GM19397 (cell line): ENCODE results near the gene EP400.

ENCODE experiments used
- ATAC-seq: cut with Tn5 transposase; IDR thresholded peaks from one replicate; pipeline ENCODE4 v1.9.1; 2021; ENCODE audit warnings: mild to moderate bottlenecking, moderate library complexity; ENCODE audit not compliant: unreplicated experiment

Gene EP400

GRCh38 chr12:131923260-131923659, 26.5 kb upstream of the EP400 start:
- ATAC-seq = peak; percentile 63

- no peak for ATAC-seq
These were observed 22.3 kb upstream of the EP400 start for GRCh38 chr12:131927110-131928079.

DNA sequence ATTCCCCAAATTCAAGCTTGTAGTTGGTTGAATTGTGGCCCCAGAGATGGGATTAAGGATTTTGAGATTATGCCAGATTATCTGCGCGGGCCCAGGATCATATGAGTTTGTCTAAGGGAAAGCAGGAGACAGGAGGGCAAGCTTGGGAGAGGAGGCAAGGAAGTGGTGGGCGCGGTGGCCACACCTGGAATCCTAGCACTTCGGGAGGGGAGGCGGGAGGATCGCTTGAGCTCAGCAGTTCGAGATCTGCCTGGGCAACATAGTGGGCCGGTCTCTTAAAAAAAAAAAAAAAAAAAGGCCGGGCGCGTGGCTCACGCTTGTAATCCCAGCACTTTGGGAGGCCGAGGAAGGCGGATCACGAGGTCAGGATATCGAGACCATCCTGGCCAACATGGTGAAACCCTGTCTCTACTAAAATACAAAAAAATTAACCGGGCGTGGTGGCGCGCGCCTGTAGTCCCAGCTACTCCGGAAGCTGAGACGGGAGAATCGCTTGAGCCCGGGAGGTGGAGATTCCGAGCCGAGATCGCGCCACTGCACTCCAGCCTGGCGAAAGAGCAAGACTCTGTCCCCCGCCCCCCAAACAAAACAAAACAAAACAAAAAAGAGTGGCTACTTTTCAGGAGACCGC, 21.5 kb upstream of the EP400 start:
- no peak for ATAC-seq

DNA sequence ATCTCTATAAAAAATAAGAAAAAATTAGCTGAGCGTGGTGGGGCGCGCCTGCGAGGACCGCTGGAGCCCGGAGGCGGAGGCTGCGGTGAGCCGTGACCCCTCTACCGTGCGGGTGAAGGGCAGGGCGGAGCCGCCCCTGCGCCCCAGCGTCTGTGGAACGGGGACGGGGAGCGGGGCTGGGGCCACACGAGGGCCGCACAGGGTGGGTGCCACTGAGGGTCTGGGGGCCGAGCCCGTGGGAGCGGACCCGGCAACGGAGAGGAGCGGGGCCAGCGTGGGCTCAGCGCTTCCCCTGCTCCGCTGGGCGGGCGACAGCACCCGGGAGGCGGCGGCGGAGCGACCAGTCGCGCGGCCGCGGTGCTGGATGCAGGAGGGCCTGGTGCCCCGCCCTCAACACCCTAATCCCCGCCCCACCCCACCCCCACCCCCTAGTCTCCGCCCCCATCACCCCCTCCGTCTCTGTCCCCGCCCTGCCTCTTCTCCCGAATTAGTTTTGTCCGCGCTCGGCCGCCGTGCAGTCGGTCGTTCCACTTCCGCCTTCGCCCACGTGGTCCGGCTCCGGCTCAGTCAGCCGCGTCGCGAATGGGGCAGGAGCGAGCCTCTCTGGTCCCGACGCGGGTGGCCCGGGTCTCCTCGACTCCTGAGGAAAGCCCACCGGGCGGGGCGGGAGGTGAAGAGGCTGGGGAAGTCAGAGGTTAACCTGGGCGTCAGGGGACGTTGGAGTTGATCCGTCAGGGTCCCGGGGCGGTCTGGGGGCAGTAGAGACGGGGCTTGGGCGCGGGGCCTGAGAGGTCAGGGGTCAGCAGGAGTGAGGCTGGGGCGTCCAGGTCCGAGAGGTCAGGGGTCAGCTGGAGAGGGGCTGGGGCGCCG, 20.8 kb upstream of the EP400 start, which contains the start of gene PUS1:
Gene PUS1 (plus strand): TSS at position 566 of the 870 bp plus-strand sequence. CDS start 447 bp downstream, outside the sequence.
- peak; percentile 65 for ATAC-seq

DNA sequence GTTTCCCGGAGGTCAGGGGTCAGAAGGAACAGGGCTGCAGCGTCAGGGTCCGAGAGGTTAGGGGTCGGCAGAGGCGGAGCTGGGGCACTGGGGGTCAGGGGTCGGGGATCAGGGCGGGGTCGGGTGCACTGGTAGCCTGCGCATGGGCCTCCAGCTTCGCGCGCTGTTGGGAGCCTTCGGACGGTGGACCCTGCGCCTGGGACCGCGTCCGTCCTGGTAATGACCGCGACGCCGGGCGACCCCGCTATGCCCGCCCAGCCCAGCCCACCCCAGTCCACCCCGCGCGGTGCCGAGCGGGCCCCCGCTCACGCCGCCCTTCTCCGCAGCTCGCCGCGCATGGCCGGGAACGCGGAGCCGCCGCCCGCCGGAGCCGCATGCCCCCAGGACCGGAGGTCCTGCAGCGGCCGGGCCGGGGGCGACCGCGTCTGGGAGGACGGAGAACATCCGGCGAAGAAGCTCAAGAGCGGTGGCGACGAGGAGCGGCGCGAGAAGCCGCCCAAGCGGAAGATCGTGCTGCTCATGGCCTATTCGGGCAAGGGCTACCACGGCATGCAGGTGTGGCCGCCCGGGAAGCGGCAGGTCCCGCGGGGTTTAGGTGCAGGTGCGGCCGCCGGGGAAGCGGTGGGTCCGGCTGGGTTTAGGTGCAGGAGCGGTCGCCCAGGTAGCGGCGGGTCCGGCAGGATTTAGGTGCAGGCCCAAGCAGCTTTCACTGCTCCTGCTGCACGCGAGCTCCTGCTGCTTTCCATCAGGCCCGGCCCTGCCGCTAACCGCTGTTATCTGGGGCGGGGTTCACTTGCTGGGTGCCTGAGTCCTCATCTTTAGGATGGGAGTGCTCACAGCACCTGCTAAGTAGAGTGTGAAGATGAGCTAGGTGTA, 19.9 kb upstream of the EP400 start:
- peak; percentile 20 for ATAC-seq

DNA sequence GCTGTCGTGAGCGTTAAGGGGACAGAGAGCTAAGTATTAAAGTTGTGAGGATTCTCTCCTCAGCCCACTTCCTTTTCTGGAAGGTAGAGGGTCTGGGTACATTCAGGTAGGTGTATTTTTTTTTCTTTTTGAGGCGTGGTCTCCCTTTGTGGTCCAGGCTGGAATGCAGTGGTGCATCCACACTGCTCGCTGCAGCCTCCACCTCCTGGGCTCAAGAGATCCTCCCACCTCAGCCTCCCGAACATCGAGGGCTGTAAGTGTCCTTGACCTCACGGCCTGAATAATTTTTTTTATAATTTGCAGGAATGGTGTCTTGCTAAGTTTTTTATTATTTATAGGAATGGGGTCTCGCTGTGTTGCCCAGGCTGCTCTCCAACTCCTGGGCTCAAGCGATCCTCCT, 19.2 kb upstream of the EP400 start:
- ATAC-seq = no peak

DNA sequence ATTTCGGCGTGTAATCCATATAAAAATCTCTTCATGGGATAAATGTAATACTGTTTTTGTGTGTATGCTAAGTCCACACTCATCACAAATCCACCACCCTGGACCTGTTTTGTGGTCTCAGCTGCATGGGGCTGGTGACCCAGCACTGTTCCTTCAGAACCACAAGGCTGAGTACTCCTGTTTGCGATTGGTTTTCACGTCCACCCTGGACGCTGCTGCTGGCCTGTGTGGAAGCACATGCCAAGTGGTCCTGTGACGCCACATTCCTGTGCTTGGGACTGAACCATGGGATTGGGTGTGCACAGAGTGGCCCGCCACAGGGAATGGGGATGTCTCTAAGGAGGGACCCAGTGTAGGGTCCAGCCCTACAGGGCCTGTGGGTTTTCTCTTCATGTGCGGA, 16.4 kb upstream of the EP400 start:
- no peak for ATAC-seq

DNA sequence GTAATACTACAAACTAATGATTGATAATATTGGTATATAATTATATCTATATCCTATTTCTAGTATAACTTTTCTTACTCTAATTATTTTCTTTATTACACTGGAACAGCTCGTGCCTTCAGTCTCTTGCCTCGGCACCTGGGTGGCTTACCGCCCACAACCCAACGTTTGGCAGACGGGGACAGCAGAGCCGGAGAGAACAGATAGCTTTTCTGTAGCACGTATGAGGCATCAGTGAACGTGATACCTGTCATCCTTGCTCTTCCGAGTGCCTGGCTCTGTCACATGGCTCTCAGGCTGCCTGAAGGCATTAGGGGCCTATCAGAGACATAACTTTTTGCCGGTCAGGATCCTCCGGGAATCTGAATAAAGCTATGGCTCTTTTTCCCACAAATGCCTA, 15.2 kb upstream of the EP400 start:
- no peak for ATAC-seq

DNA sequence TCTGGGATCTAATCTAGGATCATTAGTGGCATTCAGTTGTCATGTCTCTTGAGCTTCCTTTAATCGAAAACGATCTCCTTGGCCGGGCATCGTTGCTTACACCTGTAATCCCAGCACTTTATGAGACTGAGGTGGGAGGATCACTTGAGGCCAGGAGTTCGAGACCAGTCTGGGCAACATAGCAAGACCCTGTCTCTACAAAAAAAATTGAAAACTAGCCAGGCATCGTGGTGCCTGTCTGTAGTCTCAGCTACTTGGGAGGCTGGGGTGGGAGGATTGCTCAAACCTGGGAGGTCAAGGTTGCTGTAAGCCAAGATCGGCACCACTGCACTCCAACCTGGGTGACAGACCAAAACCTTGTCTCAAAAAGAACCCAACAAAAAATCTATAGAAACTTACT, 11.7 kb upstream of the EP400 start:
- ATAC-seq = no peak

DNA sequence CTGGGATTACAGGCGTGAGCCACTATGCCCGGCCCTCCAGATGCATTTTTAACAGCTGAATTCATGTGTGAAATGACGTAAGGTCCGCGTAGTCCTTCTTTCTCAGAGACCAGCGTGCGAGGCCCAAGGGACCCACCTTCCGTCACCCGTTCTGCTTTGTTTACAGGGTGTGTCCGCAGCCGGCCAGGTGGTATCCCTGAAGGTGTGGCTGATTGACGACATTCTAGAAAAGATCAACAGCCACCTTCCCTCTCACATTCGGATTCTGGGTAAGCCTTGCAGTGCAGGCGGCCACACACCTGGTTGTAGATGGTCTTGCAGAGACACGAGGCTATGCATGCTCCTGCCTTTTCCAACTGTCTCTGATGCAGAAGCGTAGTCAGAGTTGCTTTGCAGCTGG, 10.7 kb upstream of the EP400 start:
- no peak for ATAC-seq

DNA sequence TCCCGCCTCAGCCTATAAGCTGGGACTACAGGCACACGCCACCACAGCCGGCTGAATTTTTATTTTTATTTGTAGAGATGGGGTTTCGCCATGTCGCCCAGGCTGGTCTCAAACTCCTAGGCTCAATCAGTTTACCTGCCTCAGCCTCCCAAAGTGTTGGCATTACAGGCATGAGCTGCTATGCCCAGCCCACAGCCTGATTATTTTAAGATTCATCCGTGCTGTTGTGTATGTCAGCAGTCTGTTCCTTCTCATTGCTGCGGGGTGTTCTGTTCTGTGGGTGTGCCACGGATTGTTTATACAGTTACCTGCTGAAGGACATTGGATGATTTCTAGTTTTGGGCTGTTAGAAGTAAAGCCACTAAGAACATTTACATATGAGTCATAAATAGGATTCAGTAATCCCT, 9.6 kb upstream of the EP400 start:
- ATAC-seq = no peak

- no peak for ATAC-seq
These were observed 8.4 kb upstream of the EP400 start for GRCh38 chr12:131941116-131941986.

GRCh38 chr12:131941987-131942341, 7.8 kb upstream of the EP400 start:
- ATAC-seq = no peak

GRCh38 chr12:131942671-131943070, 7.1 kb upstream of the EP400 start:
- ATAC-seq = no peak

DNA sequence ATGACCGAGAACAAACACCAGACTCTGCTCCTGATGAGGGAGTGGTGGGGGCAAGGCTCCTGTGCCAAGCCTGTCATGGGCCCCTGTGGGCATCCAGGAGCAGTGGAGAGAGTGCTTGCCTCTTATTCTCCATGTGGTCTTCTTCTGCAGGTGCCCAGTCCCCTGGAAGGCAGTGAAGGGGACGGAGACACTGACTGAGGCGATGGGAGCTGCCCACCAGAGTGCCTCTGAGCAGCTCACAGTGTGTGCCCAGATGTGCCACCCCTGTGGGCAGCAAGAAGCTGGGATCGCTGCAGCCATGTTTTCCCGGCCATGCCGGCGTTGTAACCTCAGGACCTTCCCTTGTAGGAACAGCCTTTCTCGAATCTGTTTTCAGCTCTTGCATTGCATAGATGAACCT, 6.4 kb upstream of the EP400 start:
- no peak for ATAC-seq

DNA sequence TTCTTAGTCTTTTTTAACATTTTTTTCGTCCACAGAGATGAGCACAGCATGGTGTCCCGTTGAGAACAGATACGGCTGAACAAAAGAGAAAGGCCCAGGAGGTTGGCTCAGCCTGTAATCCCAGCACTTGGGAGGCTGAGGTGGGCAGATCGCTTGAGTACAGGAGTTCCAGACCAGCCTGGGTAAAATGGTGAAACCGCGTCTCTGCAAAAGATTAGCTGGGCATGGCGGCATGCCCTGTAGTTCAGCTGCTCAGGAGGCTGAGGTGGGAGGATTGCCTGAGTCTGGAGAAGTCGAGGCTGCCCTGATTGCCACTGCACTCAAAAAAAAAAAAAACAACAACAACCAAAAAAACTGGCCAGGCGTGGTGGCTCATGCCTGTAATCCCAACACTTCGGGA, 5.9 kb upstream of the EP400 start:
- no peak for ATAC-seq

- no peak for ATAC-seq
These were observed 5.0 kb upstream of the EP400 start for GRCh38 chr12:131944601-131945251.

- ATAC-seq = no peak
These were observed 3.0 kb upstream of the EP400 start for GRCh38 chr12:131946757-131947156.

GRCh38 chr12:131947482-131948027, 2.2 kb upstream of the EP400 start:
- no peak for ATAC-seq
